ENCODE results near the gene EIF3B.
A peak's percentile ranks its signal among the peaks of the same experiment; 100 is the strongest.
"Not testable (repeated sequence)": the region's sequence is repeated elsewhere in the genome, so short reads cannot be mapped to it uniquely, and the experiment has no call there.

The EIF3B gene

DNA sequence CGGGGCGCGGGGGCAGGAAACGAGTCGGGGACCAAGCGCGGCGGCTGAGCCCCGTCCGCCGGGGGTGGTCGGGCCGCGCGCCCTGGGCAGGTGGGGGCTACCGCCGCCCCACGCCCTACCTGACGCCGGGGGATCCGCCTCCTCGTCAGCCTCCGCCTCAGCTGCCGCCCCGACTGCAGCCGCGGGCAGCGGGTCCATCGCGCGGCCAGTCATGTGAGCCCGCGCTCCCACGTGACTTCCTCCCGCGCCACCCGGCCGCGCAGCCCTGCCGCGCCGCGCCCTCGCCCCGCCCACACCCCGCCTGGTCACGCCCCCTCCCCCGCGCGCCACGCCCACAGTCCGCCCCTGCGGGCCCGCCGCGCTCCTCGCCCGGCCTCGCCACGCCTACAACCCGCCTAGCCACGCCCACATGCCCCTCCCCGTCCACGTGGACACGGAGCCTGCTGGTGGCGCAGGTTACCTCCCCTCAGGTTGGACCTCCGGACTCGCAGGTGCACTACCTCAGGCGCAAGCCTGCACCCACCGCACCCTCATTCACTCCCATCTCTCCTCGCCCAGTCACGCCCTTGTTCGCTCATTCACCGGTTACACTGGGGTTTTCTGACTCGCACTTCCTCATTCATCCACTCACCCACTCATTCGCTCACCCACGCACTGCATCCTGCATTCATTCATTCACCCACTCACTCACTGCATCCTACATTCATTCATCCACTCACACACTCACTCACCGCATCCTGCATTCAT, 40.2 kb upstream of the EIF3B start, which contains the start of gene SNX8:
SNX8 (minus strand) TSS at position 233 of the 747 bp plus-strand sequence; CDS start at position 213, 20 bp downstream.
- Histone ChIP-seq H3K27ac (ENCODE audit: low read length) (no peak within 1 kb of the TSS), H3K36me3 (replicated peaks; ENCODE audit: insufficient read depth, low read length) (no peaks in the 10 kb centered on the region), H3K4me3 (ENCODE audit: low read length) (peak within 1 kb of the TSS; percentile 97), H3K9ac (ENCODE audit: low read length) (peak within 1 kb of the TSS; percentile 81), H3F3A (ENCODE audit: insufficient read depth, low read length) (no peaks in the 10 kb centered on the region), H2AFZ (ENCODE audit: low read length) (peak within 1 kb of the TSS; percentile 92), H3K9me3 (replicated peaks; ENCODE audit: insufficient read depth, low read length) (no peaks in the 10 kb centered on the region), H3K9me2 (replicated peaks; ENCODE audit: insufficient read depth, low read length) (no peaks in the 10 kb centered on the region), H3K79me2 (ENCODE audit: low read length) (peaks cover 25% of the 10 kb centered on the region), H4K20me1 (ENCODE audit: insufficient read depth, low read length) (no peaks in the 10 kb centered on the region), H3K27me3 (replicated peaks; ENCODE audit: insufficient read depth, low read length) (no peaks in the 10 kb centered on the region), H3K4me1 (ENCODE audit: low read length) (no peaks in the 10 kb centered on the region), H3K4me2 (ENCODE audit: low read depth, low read length) (peak within 1 kb of the TSS; percentile 98)
- TF ChIP-seq EZH2phosphoT487 (IDR thresholded peaks at IDR 0.05; ENCODE audit: low read length) (no peak), EZH2 (optimal IDR thresholded peaks at IDR 0.05; ENCODE audit: low read depth, low read length) (no peak)
- DNase-seq: peak; percentile 93

GRCh38 chr7:2314956-2315530, 39.6 kb upstream of the EIF3B start:
- peak overlapping the region; percentile 41 for H3K4me3 ChIP-seq (ENCODE audit: low read length)
- H2AFZ ChIP-seq (ENCODE audit: low read length): peak overlapping the region; percentile 35; the same call in 1 of the 2 replicates
- H3K27ac ChIP-seq (ENCODE audit: low read length): not testable (repeated sequence)

GRCh38 chr7:2315787-2316186, 38.8 kb upstream of the EIF3B start:
- Histone ChIP-seq H4K20me1 (ENCODE audit: insufficient read depth, low read length) (no peaks in the 10 kb centered on the region), H3K36me3 (replicated peaks; ENCODE audit: insufficient read depth, low read length) (no peaks in the 10 kb centered on the region), H3K4me2 (ENCODE audit: low read depth, low read length) (no peak overlapping the region), H3K27ac (ENCODE audit: low read length) (no peak overlapping the region), H3K79me2 (ENCODE audit: low read length) (peaks cover 18% of the 10 kb centered on the region), H3K4me1 (ENCODE audit: low read length) (no peaks in the 10 kb centered on the region), H3K9ac (ENCODE audit: low read length) (no peak overlapping the region), H2AFZ (ENCODE audit: low read length) (no peak overlapping the region), H3K4me3 (ENCODE audit: low read length) (no peak overlapping the region), H3K9me2 (replicated peaks; ENCODE audit: insufficient read depth, low read length) (no peaks in the 10 kb centered on the region), H3K27me3 (replicated peaks; ENCODE audit: insufficient read depth, low read length) (no peaks in the 10 kb centered on the region), H3F3A (ENCODE audit: insufficient read depth, low read length) (no peaks in the 10 kb centered on the region), H3K9me3 (replicated peaks; ENCODE audit: insufficient read depth, low read length) (no peaks in the 10 kb centered on the region)
- DNase-seq: no peak
- TF ChIP-seq CTCF (IDR thresholded peaks at IDR 0.05; ENCODE audit: low read length) (no peak), EZH2 (optimal IDR thresholded peaks at IDR 0.05; ENCODE audit: low read depth, low read length) (no peak), EZH2phosphoT487 (IDR thresholded peaks at IDR 0.05; ENCODE audit: low read length) (no peak)

More at GRCh38 chr7:2314956-2315530, 39.6 kb upstream of the EIF3B start:
- H3K9me3 ChIP-seq (replicated peaks; ENCODE audit: insufficient read depth, low read length); H3K9ac ChIP-seq (ENCODE audit: low read length); H3K4me1 ChIP-seq (ENCODE audit: low read length); DNase-seq; H3F3A ChIP-seq (ENCODE audit: insufficient read depth, low read length); H3K27me3 ChIP-seq (replicated peaks; ENCODE audit: insufficient read depth, low read length); H3K9me2 ChIP-seq (replicated peaks; ENCODE audit: insufficient read depth, low read length); H3K36me3 ChIP-seq (replicated peaks; ENCODE audit: insufficient read depth, low read length); H4K20me1 ChIP-seq (ENCODE audit: insufficient read depth, low read length): not testable (repeated sequence)
- peaks cover 20% of the 10 kb centered on the region for H3K79me2 ChIP-seq (ENCODE audit: low read length)
- peak overlapping the region; percentile 53 for H3K4me2 ChIP-seq (ENCODE audit: low read depth, low read length)

DNA sequence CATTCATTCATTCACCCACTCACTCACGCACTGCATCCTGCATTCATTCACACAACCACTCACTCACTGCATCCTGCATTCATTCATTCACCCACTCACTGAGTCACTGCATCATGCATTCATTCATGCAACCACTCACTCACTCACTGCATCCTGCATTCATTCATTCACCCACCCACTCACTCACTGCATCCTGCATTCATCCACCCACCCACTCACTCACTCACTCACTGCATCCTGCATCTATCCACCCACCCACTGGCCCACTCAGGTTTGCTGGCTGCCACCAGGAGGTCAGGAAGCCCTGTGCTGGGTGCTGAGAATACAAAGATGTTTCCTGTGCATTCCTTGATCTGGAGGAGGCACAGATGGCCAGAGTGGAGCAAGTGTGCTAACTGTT, 38.0 kb upstream of the EIF3B start:
- Histone ChIP-seq H3K4me2 (ENCODE audit: low read depth, low read length) (no peak overlapping the region), H2AFZ (ENCODE audit: low read length) (no peak overlapping the region), H3K27ac (ENCODE audit: low read length) (no peak overlapping the region), H3K4me3 (ENCODE audit: low read length) (no peak overlapping the region), H4K20me1 (ENCODE audit: insufficient read depth, low read length) (no peaks in the 10 kb centered on the region), H3K9me2 (replicated peaks; ENCODE audit: insufficient read depth, low read length) (no peaks in the 10 kb centered on the region), H3K27me3 (replicated peaks; ENCODE audit: insufficient read depth, low read length) (no peaks in the 10 kb centered on the region), H3K9ac (ENCODE audit: low read length) (no peak overlapping the region), H3K9me3 (replicated peaks; ENCODE audit: insufficient read depth, low read length) (no peaks in the 10 kb centered on the region), H3F3A (ENCODE audit: insufficient read depth, low read length) (no peaks in the 10 kb centered on the region), H3K36me3 (replicated peaks; ENCODE audit: insufficient read depth, low read length) (no peaks in the 10 kb centered on the region), H3K4me1 (ENCODE audit: low read length) (no peaks in the 10 kb centered on the region), H3K79me2 (ENCODE audit: low read length) (peaks cover 18% of the 10 kb centered on the region)
- DNase-seq: no peak
- no peak for TF ChIP-seq EZH2phosphoT487 (IDR thresholded peaks at IDR 0.05; ENCODE audit: low read length)
- no peak for TF ChIP-seq CTCF (IDR thresholded peaks at IDR 0.05; ENCODE audit: low read length)
- no peak for TF ChIP-seq EZH2 (optimal IDR thresholded peaks at IDR 0.05; ENCODE audit: low read depth, low read length)

Data from MM.1S (cell line).